ENCODE results near the gene SH2D6. TPM values are rescaled to one million over a fixed set of nuclear protein-coding genes. Genes with fewer than 3 reads are reported as not detected.

Gene SH2D6
- total and polyA plus RNA-seq, 9 of the 15 experiments (the other 6 are each of a cell fraction or from before 2014, with no cell fraction given): 0.07 to 0.76 (median 0.33) TPM; not detected in 2

- TF ChIP-seq CHD7 (IDR thresholded peaks at IDR 0.05; ENCODE audit: low read depth, low read length): no peak
- TF ChIP-seq NR3C1 (CRISPR knock-in tag; IDR thresholded peaks at IDR 0.05): no peak
- no peak for TF ChIP-seq ZNF239 (CRISPR knock-in tag; IDR thresholded peaks at IDR 0.05)
- no peak for TF ChIP-seq KDM4B (IDR thresholded peaks at IDR 0.05; ENCODE audit: borderline replicate concordance in 2 of 2, low read depth in 1 of 2)
- TF ChIP-seq VEZF1 (CRISPR knock-in tag; IDR thresholded peaks at IDR 0.05): peak; percentile 84
- no peak for TF ChIP-seq CHCHD3 (CRISPR knock-in tag; IDR thresholded peaks at IDR 0.05)
- TF ChIP-seq DPF2 (IDR thresholded peaks at IDR 0.05): no peak
- TF ChIP-seq CREB3L1 (IDR thresholded peaks at IDR 0.05; ENCODE audit: borderline replicate concordance, low read depth): no peak
- TF ChIP-seq KAT8 (IDR thresholded peaks at IDR 0.05; ENCODE audit: low read depth): no peak
- TF ChIP-seq ZNF639 (CRISPR knock-in tag; conservative IDR thresholded peaks at IDR 0.05 in 1 of 2, IDR thresholded peaks at IDR 0.05 in 1 of 2): no peak; a peak in 1 of 4 replicates
- TF ChIP-seq NFE2 (IDR thresholded peaks at IDR 0.05; ENCODE audit: low read depth): peak; percentile 91
Observed at GRCh38 chr2:85437488-85438200, 19.1 kb downstream of the SH2D6 start (continued).

Data from K562 (cell line).